Neural progenitor cell (in vitro differentiated cells): Measurements from ENCODE around the gene TTC24. TPM values are rescaled to one million over a fixed set of nuclear protein-coding genes. Genes with fewer than 3 reads are reported as not detected.
A peak's percentile ranks its signal among the peaks of the same experiment; 100 is the strongest.

Source experiments
- DNase-seq: peaks from one replicate; pipeline ENCODE4 v3.0.0-alpha.2; 2016; ENCODE audit warnings: low spot score
- H2AFZ ChIP-seq: fragments of 200-600 bp; sonication (generic); replicated peaks from 2 replicates; pipeline ENCODE4 v1.6.1; 2016; ENCODE audit warnings: antibody characterized with exemption
- H3F3A ChIP-seq: fragments of 200-600 bp; sonication (generic); 2 replicates; pipeline ENCODE4 v1.6.1; 2016; ENCODE audit warnings: antibody characterized with exemption, low read depth
- H3K27ac ChIP-seq: fragments of 200-600 bp; sonication (generic); 2 replicates; pipeline ENCODE4 v1.5.1; 2016; ENCODE audit warnings: mild to moderate bottlenecking
- H3K27me3 ChIP-seq: fragments of 200-600 bp; sonication (generic); 2 replicates; pipeline ENCODE4 v1.6.1; 2016; ENCODE audit warnings: mild to moderate bottlenecking, moderate library complexity
- H3K36me3 ChIP-seq: fragments of 200-600 bp; sonication (generic); 2 replicates; pipeline ENCODE4 v1.5.1; 2016
- H3K4me1 ChIP-seq: fragments of 200-600 bp; sonication (generic); 2 replicates; pipeline ENCODE4 v1.6.1; 2016; ENCODE audit warnings: mixed run types
- H3K4me2 ChIP-seq: fragments of 200-600 bp; sonication (generic); 2 replicates; pipeline ENCODE4 v1.6.1; 2016
- H3K4me3 ChIP-seq: fragments of 200-600 bp; sonication (generic); 2 replicates; pipeline ENCODE4 v1.5.1; 2016
- H3K79me2 ChIP-seq: fragments of 200-600 bp; sonication (generic); 2 replicates; pipeline ENCODE4 v1.6.1; 2016; ENCODE audit warnings: low read depth
- H3K9ac ChIP-seq: fragments of 200-600 bp; sonication (generic); 2 replicates; pipeline ENCODE4 v1.6.1; 2016
- H3K9me3 ChIP-seq: fragments of 200-600 bp; sonication (generic); 2 replicates; pipeline ENCODE4 v1.5.1; 2016; ENCODE audit warnings: low read depth
- H4K20me1 ChIP-seq: fragments of 200-600 bp; sonication (generic); 2 replicates; pipeline ENCODE4 v1.6.1; 2016; ENCODE audit warnings: low read depth
- H3K27ac Mint-ChIP-seq: 3 replicates; pipeline ENCODE4 v1.8.0; 2021; ENCODE audit warnings: mixed read lengths
- H3K27me3 Mint-ChIP-seq: 2 replicates; pipeline ENCODE4 v1.8.0; 2022; ENCODE audit warnings: low read depth, mild to moderate bottlenecking, inconsistent platforms, moderate library complexity, mixed read lengths; ENCODE audit not compliant: insufficient read depth
- H3K36me3 Mint-ChIP-seq: 3 replicates; pipeline ENCODE4 v1.8.0; 2021; ENCODE audit warnings: mixed read lengths
- H3K4me1 Mint-ChIP-seq: 3 replicates; pipeline ENCODE4 v1.8.0; 2021; ENCODE audit warnings: mixed read lengths
- H3K4me3 Mint-ChIP-seq: 3 replicates; pipeline ENCODE4 v1.8.0; 2021; ENCODE audit warnings: mild to moderate bottlenecking, moderate library complexity, mixed read lengths
- H3K9me3 Mint-ChIP-seq: 3 replicates; pipeline ENCODE4 v1.8.0; 2020; ENCODE audit warnings: mixed read lengths
- CTCF ChIP-seq: fragments of 200-600 bp; sonication (generic); IDR thresholded peaks from 2 replicates; pipeline ENCODE4 v1.5.1; 2017; ENCODE audit warnings: antibody characterized with exemption, mild to moderate bottlenecking
- EZH2 ChIP-seq: fragments of 200-600 bp; sonication (generic); IDR thresholded peaks from 2 replicates; pipeline ENCODE4 v1.6.1; 2017; ENCODE audit warnings: antibody characterized with exemption, mild to moderate bottlenecking, moderate library complexity
- EZH2phosphoT487 ChIP-seq: fragments of 200-600 bp; sonication (generic); IDR thresholded peaks from 2 replicates; pipeline ENCODE4 v1.6.1; 2017; ENCODE audit warnings: antibody characterized with exemption
- total RNA-seq: library from RNA; depleted of rRNA; stranded (reverse); fragments of >200 nt; gene quantifications from 2 replicates; pipeline ENCODE4 v1.2.3, GENCODE V29; 2015; ENCODE audit warnings: low replicate concordance

The TTC24 gene
- total RNA-seq, 1 donor from 2014 or later: not detected

GRCh38 chr1:156595016-156595415 is 15.5 kb downstream of the TTC24 start:
- no peak overlapping the region for H3K4me2 ChIP-seq
- no peaks in the 10 kb centered on the region for H3K27me3 ChIP-seq
- peaks cover 13% of the 10 kb centered on the region for H3K36me3 Mint-ChIP-seq
- peak overlapping the region; percentile 13 for H3K4me3 Mint-ChIP-seq
- no peak overlapping the region for H3K27ac ChIP-seq
- no peak overlapping the region for H3K27ac Mint-ChIP-seq
- TF ChIP-seq CTCF (no peak), EZH2phosphoT487 (no peak), EZH2 (no peak)
- H3K4me1 Mint-ChIP-seq: peaks cover 28% of the 10 kb centered on the region
- no peak for DNase-seq
- H3K4me3 ChIP-seq: no peak overlapping the region
- H3K79me2 ChIP-seq: peaks cover 19% of the 10 kb centered on the region
- H3K27me3 Mint-ChIP-seq: peaks cover 5% of the 10 kb centered on the region
- H3F3A ChIP-seq: peaks cover 39% of the 10 kb centered on the region
- no peak overlapping the region for H3K9ac ChIP-seq
- peaks cover 5% of the 10 kb centered on the region for H3K4me1 ChIP-seq
- no peak overlapping the region for H2AFZ ChIP-seq
- H3K9me3 Mint-ChIP-seq: no peaks in the 10 kb centered on the region
- no peaks in the 10 kb centered on the region for H4K20me1 ChIP-seq
- H3K36me3 ChIP-seq: no peaks in the 10 kb centered on the region
- H3K9me3 ChIP-seq: no peaks in the 10 kb centered on the region

GRCh38 chr1:156596426-156596825 is 16.9 kb downstream of the TTC24 start:
- H3K4me1 Mint-ChIP-seq: peaks cover 31% of the 10 kb centered on the region

GRCh38 chr1:156598125-156598524 is 18.6 kb downstream of the TTC24 start:
- Histone ChIP-seq H3K9ac (no peak overlapping the region), H3K36me3 (no peaks in the 10 kb centered on the region), H3K27ac (no peak overlapping the region), H3K9me3 (no peaks in the 10 kb centered on the region), H4K20me1 (no peaks in the 10 kb centered on the region), H3F3A (peaks cover 37% of the 10 kb centered on the region), H3K27me3 (no peaks in the 10 kb centered on the region), H3K4me2 (no peak overlapping the region), H3K4me1 (peaks cover 6% of the 10 kb centered on the region), H2AFZ (no peak overlapping the region), H3K79me2 (peaks cover 26% of the 10 kb centered on the region), H3K4me3 (no peak overlapping the region)
- Mint-ChIP-seq H3K27ac (no peak overlapping the region), H3K27me3 (peaks cover 5% of the 10 kb centered on the region), H3K9me3 (no peaks in the 10 kb centered on the region), H3K36me3 (peaks cover 13% of the 10 kb centered on the region), H3K4me1 (peaks cover 37% of the 10 kb centered on the region), H3K4me3 (no peak overlapping the region)
- no peak for TF ChIP-seq EZH2phosphoT487
- TF ChIP-seq CTCF: no peak
- TF ChIP-seq EZH2: no peak
- no peak for DNase-seq

More at GRCh38 chr1:156596426-156596825, 16.9 kb downstream of the TTC24 start:
- H3K27ac ChIP-seq: no peak overlapping the region
- Mint-ChIP-seq H3K27ac (no peak overlapping the region), H3K9me3 (no peaks in the 10 kb centered on the region), H3K27me3 (peaks cover 2% of the 10 kb centered on the region), H3K4me3 (no peak overlapping the region), H3K36me3 (peaks cover 13% of the 10 kb centered on the region)
- no peak overlapping the region for H3K4me2 ChIP-seq
- no peak for TF ChIP-seq EZH2phosphoT487
- TF ChIP-seq CTCF: no peak
- no peak for TF ChIP-seq EZH2
- no peaks in the 10 kb centered on the region for H3K9me3 ChIP-seq
- no peaks in the 10 kb centered on the region for H4K20me1 ChIP-seq
- H3K4me3 ChIP-seq: no peak overlapping the region
- peaks cover 11% of the 10 kb centered on the region for H3K4me1 ChIP-seq
- no peaks in the 10 kb centered on the region for H3K36me3 ChIP-seq
- no peak overlapping the region for H3K9ac ChIP-seq
- peaks cover 36% of the 10 kb centered on the region for H3F3A ChIP-seq
- no peak for DNase-seq
- H3K79me2 ChIP-seq: peaks cover 32% of the 10 kb centered on the region
- H3K27me3 ChIP-seq: no peaks in the 10 kb centered on the region
- no peak overlapping the region for H2AFZ ChIP-seq
